SK-N-SH (cell line): ENCODE results near the gene TAF4. TPM values are rescaled to one million over a fixed set of nuclear protein-coding genes. Genes with fewer than 3 reads are reported as not detected.

Source experiments
- CTCF ChIA-PET: fragments of 300-600, 350-600 bp; formaldehyde crosslinking; extraction: SDS; loops from one replicate; lab custom pipeline; 2021; lab: Yijun Ruan, JAX
- POLR2A ChIA-PET: fragments of 350-600 bp; sonication (Branson Sonifier 250); formaldehyde crosslinking; extraction: SDS; loops from one replicate; lab custom pipeline; 2020; ENCODE audit warnings: antibody characterized with exemption, inconsistent platforms; lab: Yijun Ruan, JAX
- DNase-seq: peaks from one replicate; pipeline ENCODE4 v3.0.0; 2012
- H2AFZ ChIP-seq: fragments of 200-600 bp; sonication (generic); 2 replicates; pipeline ENCODE4 v1.8.1; 2016; ENCODE audit warnings: antibody characterized with exemption, mild to moderate bottlenecking, low read depth
- H3F3A ChIP-seq: fragments of 200-600 bp; sonication (generic); replicated peaks from 2 replicates; pipeline ENCODE3; 2016; ENCODE audit warnings: antibody characterized with exemption, mild to moderate bottlenecking; ENCODE audit not compliant: insufficient read depth
- H3K27ac ChIP-seq, 2 experiments: fragments of 200-500 bp in 1 of 2; fragments of 200-600 bp in 1 of 2; sonication (Bioruptor generic) in 1 of 2; sonication (generic), shearing (Covaris generic) in 1 of 2; 2 replicates each; pipeline versions ENCODE4 v1.5.1 to v1.6.1; 2014 to 2016; ENCODE audit warnings: low read depth in 2 of 2, inconsistent platforms in 1 of 2, low read length in 1 of 2, mild to moderate bottlenecking in 1 of 2, mixed read lengths in 1 of 2
- H3K27me3 ChIP-seq: fragments of 200-600 bp; sonication (generic), shearing (Covaris generic); 2 replicates; pipeline ENCODE4 v1.6.1; 2016; ENCODE audit warnings: mixed run types; ENCODE audit not compliant: insufficient read depth
- H3K36me3 ChIP-seq, 2 experiments: fragments of 200-500 bp in 1 of 2; fragments of 200-600 bp in 1 of 2; sonication (Bioruptor generic) in 1 of 2; sonication (generic) in 1 of 2; replicated peaks in 1 of 2; 2 replicates each; pipeline versions ENCODE3 to v1.5.1; 2014 to 2016; ENCODE audit warnings: low read length in 1 of 2, mild to moderate bottlenecking in 1 of 2; ENCODE audit not compliant: insufficient read depth in 2 of 2, control insufficient read depth in 1 of 2
- H3K4me1 ChIP-seq, 2 experiments: fragments of 200-500 bp in 1 of 2; fragments of 200-600 bp in 1 of 2; sonication (Bioruptor generic) in 1 of 2; sonication (generic), shearing (Covaris generic) in 1 of 2; 2 replicates each; pipeline versions ENCODE4 v1.5.1 to v1.6.1; 2014 to 2016; ENCODE audit warnings: low read depth in 1 of 2, low read length in 1 of 2, mixed run types in 1 of 2; ENCODE audit not compliant: insufficient read depth in 2 of 2, control insufficient read depth in 1 of 2
- H3K4me2 ChIP-seq: fragments of 200-600 bp; sonication (generic), shearing (Covaris generic); 2 replicates; pipeline ENCODE4 v1.6.1; 2017; ENCODE audit warnings: mixed run types
- H3K4me3 ChIP-seq, 2 experiments: fragments of 200-500 bp in 1 of 2; fragments of 200-600 bp in 1 of 2; sonication (Bioruptor generic) in 1 of 2; sonication (generic), shearing (Covaris generic) in 1 of 2; 2 replicates each; pipeline versions ENCODE4 v1.5.1 to v1.8.1; 2014 to 2016; ENCODE audit warnings: low read depth in 2 of 2, inconsistent platforms in 1 of 2, low read length in 1 of 2, mild to moderate bottlenecking in 1 of 2, mixed read lengths in 1 of 2, moderate library complexity in 1 of 2
- H3K79me2 ChIP-seq: fragments of 200-600 bp; sonication (generic); 2 replicates; pipeline ENCODE4 v1.8.1; 2017; ENCODE audit warnings: mild to moderate bottlenecking; ENCODE audit not compliant: insufficient read depth
- H3K9ac ChIP-seq: fragments of 200-600 bp; sonication (generic); 2 replicates; pipeline ENCODE4 v1.6.1; 2017; ENCODE audit warnings: mixed run types
- H3K9me2 ChIP-seq: fragments of 200-600 bp; sonication (generic); 2 replicates; pipeline ENCODE4 v1.6.1; 2017; ENCODE audit warnings: mixed run types
- H3K9me3 ChIP-seq: fragments of 200-600 bp; sonication (generic); 2 replicates; pipeline ENCODE4 v1.6.1; 2017; ENCODE audit warnings: mixed run types, mild to moderate bottlenecking, moderate library complexity
- H4K20me1 ChIP-seq: fragments of 200-600 bp; sonication (generic); 2 replicates; pipeline ENCODE4 v1.6.1; 2017; ENCODE audit warnings: mild to moderate bottlenecking, mixed run types; ENCODE audit not compliant: insufficient read depth
- CHD2 ChIP-seq: fragments of 150-350 bp; IDR thresholded peaks from 2 replicates; pipeline ENCODE4 v1.6.1; 2018; ENCODE audit warnings: low read length; ENCODE audit not compliant: partially characterized antibody
- FOSL2 ChIP-seq: IDR thresholded peaks from 2 replicates; pipeline ENCODE4 v1.4.0; 2012; ENCODE audit warnings: low read depth, mild to moderate bottlenecking, moderate library complexity, borderline replicate concordance
- FOXJ3 ChIP-seq: sonication (generic); formaldehyde crosslinking; IDR thresholded peaks from 2 replicates; pipeline ENCODE4 v1.5.1; 2020; ENCODE audit warnings: mild to moderate bottlenecking, missing genetic modification reagents
- GATA2 ChIP-seq: sonication (generic); formaldehyde crosslinking; IDR thresholded peaks from 2 replicates; pipeline ENCODE4 v1.5.0; 2020; ENCODE audit warnings: mild to moderate bottlenecking, missing genetic modification reagents
- JUND ChIP-seq: IDR thresholded peaks from 2 replicates; pipeline ENCODE4 v1.4.0; 2012
- NFIC ChIP-seq: IDR thresholded peaks from 2 replicates; pipeline ENCODE4 v1.4.0; 2012; ENCODE audit warnings: borderline replicate concordance
- NRF1 ChIP-seq: IDR thresholded peaks from 2 replicates; pipeline ENCODE4 v1.6.1; 2012; ENCODE audit warnings: low read depth, mild to moderate bottlenecking, low read length
- POLR2AphosphoS5 ChIP-seq: IDR thresholded peaks from 2 replicates; pipeline ENCODE4 v1.6.1; 2012; ENCODE audit warnings: low read depth, low read length
- RAD21 ChIP-seq: IDR thresholded peaks from 2 replicates; pipeline ENCODE4 v1.6.1; 2012; ENCODE audit warnings: mild to moderate bottlenecking, low read length
- RFX5 ChIP-seq: IDR thresholded peaks from 2 replicates; pipeline ENCODE4 v1.6.1; 2012; ENCODE audit warnings: mild to moderate bottlenecking, improper control_type of control experiment, low read length
- RXRA ChIP-seq: IDR thresholded peaks from 2 replicates; pipeline ENCODE4 v1.4.0; 2012; ENCODE audit warnings: low read depth, mild to moderate bottlenecking, borderline replicate concordance
- SIN3A ChIP-seq: IDR thresholded peaks from 2 replicates; pipeline ENCODE4 v1.6.1; 2012; ENCODE audit warnings: low read depth, mild to moderate bottlenecking, low read length, moderate library complexity, borderline replicate concordance
- SMC3 ChIP-seq: IDR thresholded peaks from 2 replicates; pipeline ENCODE4 v1.6.1; 2012; ENCODE audit warnings: low read depth, low read length, improper control_type of control experiment
- TAF1 ChIP-seq: IDR thresholded peaks from 2 replicates; pipeline ENCODE4 v1.6.1; 2012; ENCODE audit warnings: low read depth, mild to moderate bottlenecking, low read length, moderate library complexity, borderline replicate concordance
- TCF12 ChIP-seq: IDR thresholded peaks from 2 replicates; pipeline ENCODE4 v1.4.0; 2012
- TEAD4 ChIP-seq: IDR thresholded peaks from 2 replicates; pipeline ENCODE4 v1.4.0; 2012; ENCODE audit warnings: mild to moderate bottlenecking, borderline replicate concordance; ENCODE audit not compliant: insufficient read depth
- YY1 ChIP-seq: IDR thresholded peaks from 2 replicates; pipeline ENCODE4 v1.4.0; 2012; ENCODE audit warnings: low read depth, mild to moderate bottlenecking
- WGBS: methylation state at CpG from one replicate; pipeline ENCODE4 v1.1.6; 2017; ENCODE audit warnings: low lambda C conversion rate; 5-methylcytosine and 5-hydroxymethylcytosine counted together
- polyA plus RNA-seq, 3 experiments: library from polyadenylated mRNA; depleted of rRNA; stranded (reverse); fragments of >200 nt; gene quantifications; 2 replicates each; pipeline ENCODE4 v1.2.3, GENCODE V29; 2012
- TF ChIP-seq, protein P1 (sequence below): IDR thresholded peaks from 2 replicates; pipeline ENCODE4; 2012
- TF ChIP-seq, protein P2 (sequence below): fragments of 200-600 bp; sonication (generic); IDR thresholded peaks from 2 replicates; pipeline ENCODE4 v1.6.1; 2017; ENCODE audit warnings: antibody characterized with exemption, mild to moderate bottlenecking, moderate library complexity
- TF ChIP-seq, protein P3 (sequence below): IDR thresholded peaks from 2 replicates; pipeline ENCODE4 v1.4.0; 2012; ENCODE audit warnings: low read depth, borderline replicate concordance
- TF ChIP-seq, protein P4 (sequence below): IDR thresholded peaks from 2 replicates; pipeline ENCODE4 v1.4.0; 2012; ENCODE audit warnings: low read depth, borderline replicate concordance
- TF ChIP-seq, protein P5 (sequence below): IDR thresholded peaks from 2 replicates; pipeline ENCODE4 v1.4.0; 2012; ENCODE audit warnings: low read depth

The TAF4 gene
- polyA plus RNA-seq, 1 of the 3 experiments (the other 2 are of a cell fraction) = 4.8 TPM

DNA sequence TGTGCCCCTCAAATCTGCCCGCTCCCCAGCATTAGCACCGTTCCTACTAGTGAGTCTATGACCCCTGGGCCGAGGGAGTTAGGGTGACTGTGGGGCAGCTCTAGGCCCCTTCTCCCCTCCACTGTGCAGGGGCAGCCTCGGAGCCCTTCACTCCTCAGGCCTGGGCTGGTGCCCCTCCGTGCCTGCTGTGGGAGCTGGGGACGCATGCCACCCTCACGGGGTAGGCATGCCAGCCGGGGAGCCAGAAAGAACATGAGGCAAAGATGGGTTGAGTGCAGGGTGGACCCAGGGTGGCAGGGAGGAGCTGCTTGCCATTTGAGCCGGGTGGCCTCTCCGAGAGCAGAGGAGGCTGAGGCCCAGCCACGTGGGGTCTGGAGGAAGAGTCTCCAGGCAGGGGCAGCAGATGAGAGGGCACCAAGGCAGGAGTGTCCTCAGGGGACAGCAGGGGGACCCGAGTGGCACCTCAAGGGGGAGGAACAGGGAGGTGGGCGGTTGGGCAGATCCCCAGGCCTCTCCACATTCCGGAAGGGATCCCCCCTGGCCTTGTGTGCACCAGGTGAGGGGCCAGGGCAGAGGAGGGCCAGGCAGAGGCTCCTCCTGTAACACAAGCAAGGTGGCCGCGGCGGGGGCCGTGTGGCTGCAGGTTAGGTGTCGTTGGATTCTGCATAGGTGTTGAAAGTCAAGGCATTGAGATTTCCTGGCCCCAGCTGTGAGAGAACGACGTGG lies 38.0 kb upstream of the TAF4 start:
- no peak overlapping the region for H2AFZ ChIP-seq
- no peaks in the 10 kb centered on the region for H3F3A ChIP-seq
- no peaks in the 10 kb centered on the region for H3K36me3 ChIP-seq
- H3K9ac ChIP-seq = no peak overlapping the region
- H3K27ac ChIP-seq = no peak overlapping the region
- H3K27me3 ChIP-seq = no peaks in the 10 kb centered on the region
- CTCF ChIA-PET = interaction anchor here (1.4 kb wide), 1 partner anchor 29 kb away, joined by 3 read pairs; no protein-coding TSS in a partner anchor
- no peaks in the 10 kb centered on the region for H3K79me2 ChIP-seq
- H3K9me3 ChIP-seq = no peaks in the 10 kb centered on the region
- no peak for TF ChIP-seq NFIC
- no peak for TF ChIP-seq NRF1
- no peak for TF ChIP-seq GATA2 (CRISPR knock-in tag)
- TF ChIP-seq, protein P1, sequence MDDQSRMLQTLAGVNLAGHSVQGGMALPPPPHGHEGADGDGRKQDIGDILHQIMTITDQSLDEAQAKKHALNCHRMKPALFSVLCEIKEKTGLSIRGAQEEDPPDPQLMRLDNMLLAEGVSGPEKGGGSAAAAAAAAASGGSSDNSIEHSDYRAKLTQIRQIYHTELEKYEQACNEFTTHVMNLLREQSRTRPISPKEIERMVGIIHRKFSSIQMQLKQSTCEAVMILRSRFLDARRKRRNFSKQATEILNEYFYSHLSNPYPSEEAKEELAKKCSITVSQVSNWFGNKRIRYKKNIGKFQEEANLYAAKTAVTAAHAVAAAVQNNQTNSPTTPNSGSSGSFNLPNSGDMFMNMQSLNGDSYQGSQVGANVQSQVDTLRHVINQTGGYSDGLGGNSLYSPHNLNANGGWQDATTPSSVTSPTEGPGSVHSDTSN = no peak
- TF ChIP-seq, protein P2, sequence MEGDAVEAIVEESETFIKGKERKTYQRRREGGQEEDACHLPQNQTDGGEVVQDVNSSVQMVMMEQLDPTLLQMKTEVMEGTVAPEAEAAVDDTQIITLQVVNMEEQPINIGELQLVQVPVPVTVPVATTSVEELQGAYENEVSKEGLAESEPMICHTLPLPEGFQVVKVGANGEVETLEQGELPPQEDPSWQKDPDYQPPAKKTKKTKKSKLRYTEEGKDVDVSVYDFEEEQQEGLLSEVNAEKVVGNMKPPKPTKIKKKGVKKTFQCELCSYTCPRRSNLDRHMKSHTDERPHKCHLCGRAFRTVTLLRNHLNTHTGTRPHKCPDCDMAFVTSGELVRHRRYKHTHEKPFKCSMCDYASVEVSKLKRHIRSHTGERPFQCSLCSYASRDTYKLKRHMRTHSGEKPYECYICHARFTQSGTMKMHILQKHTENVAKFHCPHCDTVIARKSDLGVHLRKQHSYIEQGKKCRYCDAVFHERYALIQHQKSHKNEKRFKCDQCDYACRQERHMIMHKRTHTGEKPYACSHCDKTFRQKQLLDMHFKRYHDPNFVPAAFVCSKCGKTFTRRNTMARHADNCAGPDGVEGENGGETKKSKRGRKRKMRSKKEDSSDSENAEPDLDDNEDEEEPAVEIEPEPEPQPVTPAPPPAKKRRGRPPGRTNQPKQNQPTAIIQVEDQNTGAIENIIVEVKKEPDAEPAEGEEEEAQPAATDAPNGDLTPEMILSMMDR = no peak
- TF ChIP-seq RXRA = no peak
- no peak for TF ChIP-seq FOXJ3 (CRISPR knock-in tag)
- TF ChIP-seq FOSL2 = no peak
- TF ChIP-seq, all 33 proteins: peak for 0
- Histone ChIP-seq H3K4me2 (no peak overlapping the region), H3K4me1 (no peaks in the 10 kb centered on the region), H3K9me2 (no peaks in the 10 kb centered on the region), H3K4me3 (no peak overlapping the region), H4K20me1 (no peaks in the 10 kb centered on the region)
- POLR2A ChIA-PET = no interaction called here
- no peak for DNase-seq
- WGBS = 41% methylated on average over 20 of the region's 21 CpGs

DNA sequence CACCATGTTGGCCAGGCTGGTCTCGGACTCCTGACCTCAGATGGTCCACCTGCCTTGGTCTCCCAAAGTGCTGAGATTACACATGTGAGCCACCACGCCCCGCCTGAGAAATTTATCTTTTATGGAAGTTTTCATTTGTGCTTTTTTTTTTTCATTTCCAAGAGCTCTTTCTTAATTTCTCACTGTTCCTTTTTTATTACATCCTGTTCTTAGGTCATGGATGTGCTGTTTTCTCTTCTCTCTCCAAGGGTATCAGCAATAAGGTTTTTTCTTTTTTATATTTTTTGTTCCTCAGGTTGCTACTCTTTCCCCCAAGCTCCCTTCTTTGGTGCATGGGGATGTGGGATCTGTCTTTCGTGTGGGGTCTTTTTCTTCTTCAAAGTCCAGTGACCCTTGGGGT lies 35.4 kb upstream of the TAF4 start:
- ChIA-PET CTCF (no interaction called here), POLR2A (interaction anchor here (1.2 kb wide), 1 partner anchor 34 kb away, joined by 3 read pairs; no protein-coding TSS in a partner anchor)
- no peaks in the 10 kb centered on the region for H3K4me1 ChIP-seq
- no peaks in the 10 kb centered on the region for H3K36me3 ChIP-seq
- no peaks in the 10 kb centered on the region for H3K9me2 ChIP-seq
- no peaks in the 10 kb centered on the region for H4K20me1 ChIP-seq
- DNase-seq = no peak
- H3K27ac ChIP-seq = no peak overlapping the region
- H3K4me3 ChIP-seq = no peak overlapping the region
- no peak overlapping the region for H3K9ac ChIP-seq
- H3K9me3 ChIP-seq = no peaks in the 10 kb centered on the region
- no peaks in the 10 kb centered on the region for H3K79me2 ChIP-seq
- no peaks in the 10 kb centered on the region for H3F3A ChIP-seq
- H3K27me3 ChIP-seq = no peaks in the 10 kb centered on the region
- H2AFZ ChIP-seq = no peak overlapping the region
- H3K4me2 ChIP-seq = no peak overlapping the region
- 19% methylated on average over 4 of the region's 4 CpGs for WGBS
- TF ChIP-seq SIN3A (no peak), NFIC (no peak), CHD2 (no peak), RFX5 (no peak), POLR2AphosphoS5 (no peak), TAF1 (no peak), RAD21 (no peak), TCF12 (no peak), RXRA (no peak), JUND (no peak), SMC3 (no peak), TEAD4 (no peak), YY1 (no peak)
- TF ChIP-seq, protein P3, sequence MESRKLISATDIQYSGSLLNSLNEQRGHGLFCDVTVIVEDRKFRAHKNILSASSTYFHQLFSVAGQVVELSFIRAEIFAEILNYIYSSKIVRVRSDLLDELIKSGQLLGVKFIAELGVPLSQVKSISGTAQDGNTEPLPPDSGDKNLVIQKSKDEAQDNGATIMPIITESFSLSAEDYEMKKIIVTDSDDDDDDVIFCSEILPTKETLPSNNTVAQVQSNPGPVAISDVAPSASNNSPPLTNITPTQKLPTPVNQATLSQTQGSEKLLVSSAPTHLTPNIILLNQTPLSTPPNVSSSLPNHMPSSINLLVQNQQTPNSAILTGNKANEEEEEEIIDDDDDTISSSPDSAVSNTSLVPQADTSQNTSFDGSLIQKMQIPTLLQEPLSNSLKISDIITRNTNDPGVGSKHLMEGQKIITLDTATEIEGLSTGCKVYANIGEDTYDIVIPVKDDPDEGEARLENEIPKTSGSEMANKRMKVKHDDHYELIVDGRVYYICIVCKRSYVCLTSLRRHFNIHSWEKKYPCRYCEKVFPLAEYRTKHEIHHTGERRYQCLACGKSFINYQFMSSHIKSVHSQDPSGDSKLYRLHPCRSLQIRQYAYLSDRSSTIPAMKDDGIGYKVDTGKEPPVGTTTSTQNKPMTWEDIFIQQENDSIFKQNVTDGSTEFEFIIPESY = no peak
- TF ChIP-seq, protein P4, sequence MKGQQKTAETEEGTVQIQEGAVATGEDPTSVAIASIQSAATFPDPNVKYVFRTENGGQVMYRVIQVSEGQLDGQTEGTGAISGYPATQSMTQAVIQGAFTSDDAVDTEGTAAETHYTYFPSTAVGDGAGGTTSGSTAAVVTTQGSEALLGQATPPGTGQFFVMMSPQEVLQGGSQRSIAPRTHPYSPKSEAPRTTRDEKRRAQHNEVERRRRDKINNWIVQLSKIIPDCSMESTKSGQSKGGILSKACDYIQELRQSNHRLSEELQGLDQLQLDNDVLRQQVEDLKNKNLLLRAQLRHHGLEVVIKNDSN = no peak
- TF ChIP-seq, protein P5, sequence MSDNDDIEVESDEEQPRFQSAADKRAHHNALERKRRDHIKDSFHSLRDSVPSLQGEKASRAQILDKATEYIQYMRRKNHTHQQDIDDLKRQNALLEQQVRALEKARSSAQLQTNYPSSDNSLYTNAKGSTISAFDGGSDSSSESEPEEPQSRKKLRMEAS = no peak
